T-helper 1 cell treated with Interleukin-12 subunit alpha and Interleukin-12 subunit beta and Interleukin-4 antibody, amounts not matched to agents 30 μg/mL and 1 μg/mL, for 36 hours (primary cell): ENCODE data around the gene ACP3.
"Not testable (repeated sequence)": the region's sequence is repeated elsewhere in the genome, so short reads cannot be mapped to it uniquely, and the experiment has no call there.

ENCODE experiments used
- H3K27ac Mint-ChIP-seq: one replicate; pipeline ENCODE4 v1.8.0; 2021; ENCODE audit warnings: mild to moderate bottlenecking, mixed read lengths
- H3K27me3 Mint-ChIP-seq: one replicate; pipeline ENCODE4 v1.8.0; 2021; ENCODE audit warnings: low read depth, mixed read lengths
- H3K36me3 Mint-ChIP-seq: one replicate; pipeline ENCODE4 v1.8.0; 2021; ENCODE audit warnings: low read depth, mixed read lengths
- H3K4me1 Mint-ChIP-seq: one replicate; pipeline ENCODE4 v1.8.0; 2021; ENCODE audit warnings: low read depth, mixed read lengths
- H3K4me3 Mint-ChIP-seq: one replicate; pipeline ENCODE4 v1.8.0; 2021; ENCODE audit warnings: mild to moderate bottlenecking, moderate library complexity, mixed read lengths
- H3K9me3 Mint-ChIP-seq: one replicate; pipeline ENCODE4 v1.8.0; 2021; ENCODE audit warnings: mixed read lengths

Gene ACP3

GRCh38 chr3:132294906-132295305 lies 22.3 kb upstream of the ACP3 start:
- Mint-ChIP-seq H3K4me1 (peaks cover 2% of the 10 kb centered on the region), H3K27ac (no peak overlapping the region), H3K27me3 (no peaks in the 10 kb centered on the region), H3K4me3 (no peak overlapping the region), H3K9me3 (no peaks in the 10 kb centered on the region), H3K36me3 (no peaks in the 10 kb centered on the region)

- not testable (repeated sequence) for H3K9me3 Mint-ChIP-seq, H3K27ac Mint-ChIP-seq, H3K36me3 Mint-ChIP-seq, H3K4me3 Mint-ChIP-seq, H3K4me1 Mint-ChIP-seq, H3K27me3 Mint-ChIP-seq
Observed at GRCh38 chr3:132303336-132304201, 13.6 kb upstream of the ACP3 start.

GRCh38 chr3:132304351-132304750 lies 12.9 kb upstream of the ACP3 start:
- not testable (repeated sequence) for H3K4me1 Mint-ChIP-seq, H3K36me3 Mint-ChIP-seq, H3K27ac Mint-ChIP-seq, H3K4me3 Mint-ChIP-seq, H3K27me3 Mint-ChIP-seq, H3K9me3 Mint-ChIP-seq

DNA sequence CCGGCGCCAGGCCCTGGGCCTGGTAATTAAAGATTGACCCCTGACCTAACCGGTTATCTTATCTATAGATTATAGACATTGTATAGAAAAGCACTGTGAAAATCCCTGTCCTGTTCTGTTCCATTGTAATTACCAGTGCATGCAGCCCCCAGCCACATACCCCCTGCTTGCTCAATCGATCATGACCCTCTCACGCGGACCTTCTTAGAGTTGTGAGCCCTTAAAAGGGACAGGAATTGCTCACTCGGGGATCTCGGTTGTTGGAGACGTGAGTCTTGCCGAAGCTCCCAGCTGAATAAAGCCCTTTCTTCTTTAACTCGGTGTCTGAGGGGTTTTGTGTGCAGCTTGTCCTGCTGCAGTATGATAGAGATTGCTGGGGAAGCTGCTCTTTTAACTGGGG lies 7.2 kb upstream of the ACP3 start:
- not testable (repeated sequence) for H3K36me3 Mint-ChIP-seq, H3K4me1 Mint-ChIP-seq, H3K4me3 Mint-ChIP-seq, H3K27me3 Mint-ChIP-seq, H3K9me3 Mint-ChIP-seq, H3K27ac Mint-ChIP-seq

DNA sequence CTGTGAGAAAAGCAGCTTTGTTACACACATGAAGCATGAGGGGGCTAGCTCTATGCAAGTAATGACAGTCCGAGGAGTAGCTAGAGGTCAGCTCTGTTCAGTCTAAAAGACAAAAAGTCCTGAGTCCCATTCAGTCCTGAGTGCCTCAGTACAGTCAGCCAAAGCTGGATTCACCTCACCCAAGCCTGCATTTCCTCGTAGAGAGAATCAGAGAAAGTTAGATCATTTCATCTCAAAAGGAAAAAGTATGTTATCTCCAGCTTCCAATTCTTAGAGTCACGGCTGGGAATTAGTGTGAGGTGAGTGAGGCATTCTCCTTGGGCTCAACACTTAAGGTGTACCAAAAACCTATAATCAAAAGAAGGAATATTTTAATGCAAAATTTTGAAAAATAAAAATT lies 5.9 kb upstream of the ACP3 start:
- Mint-ChIP-seq H3K36me3 (no peaks in the 10 kb centered on the region), H3K27ac (no peak overlapping the region)

GRCh38 chr3:132311841-132312240 lies 5.4 kb upstream of the ACP3 start:
- H3K9me3 Mint-ChIP-seq: no peaks in the 10 kb centered on the region
- H3K4me1 Mint-ChIP-seq: no peaks in the 10 kb centered on the region
- H3K4me3 Mint-ChIP-seq: no peak overlapping the region
- H3K27ac Mint-ChIP-seq: no peak overlapping the region
- H3K36me3 Mint-ChIP-seq: no peaks in the 10 kb centered on the region
- no peaks in the 10 kb centered on the region for H3K27me3 Mint-ChIP-seq

More for the DNA sequence above, 5.9 kb upstream of the ACP3 start:
- no peaks in the 10 kb centered on the region for H3K4me1 Mint-ChIP-seq
- no peak overlapping the region for H3K4me3 Mint-ChIP-seq
- no peaks in the 10 kb centered on the region for H3K9me3 Mint-ChIP-seq
- H3K27me3 Mint-ChIP-seq: no peaks in the 10 kb centered on the region

GRCh38 chr3:132315851-132316250 lies 1.4 kb upstream of the ACP3 start:
- Mint-ChIP-seq H3K9me3 (no peaks in the 10 kb centered on the region), H3K4me3 (no peak overlapping the region), H3K4me1 (peaks cover 3% of the 10 kb centered on the region), H3K27me3 (peaks cover 4% of the 10 kb centered on the region), H3K36me3 (no peaks in the 10 kb centered on the region), H3K27ac (no peak overlapping the region)

GRCh38 chr3:132318451-132318850 lies 1.2 kb downstream of the ACP3 start:
- no peak overlapping the region for H3K4me3 Mint-ChIP-seq
- H3K9me3 Mint-ChIP-seq: no peaks in the 10 kb centered on the region
- H3K4me1 Mint-ChIP-seq: peaks cover 3% of the 10 kb centered on the region
- H3K27ac Mint-ChIP-seq: no peak overlapping the region
- H3K27me3 Mint-ChIP-seq: peaks cover 4% of the 10 kb centered on the region
- no peaks in the 10 kb centered on the region for H3K36me3 Mint-ChIP-seq

DNA sequence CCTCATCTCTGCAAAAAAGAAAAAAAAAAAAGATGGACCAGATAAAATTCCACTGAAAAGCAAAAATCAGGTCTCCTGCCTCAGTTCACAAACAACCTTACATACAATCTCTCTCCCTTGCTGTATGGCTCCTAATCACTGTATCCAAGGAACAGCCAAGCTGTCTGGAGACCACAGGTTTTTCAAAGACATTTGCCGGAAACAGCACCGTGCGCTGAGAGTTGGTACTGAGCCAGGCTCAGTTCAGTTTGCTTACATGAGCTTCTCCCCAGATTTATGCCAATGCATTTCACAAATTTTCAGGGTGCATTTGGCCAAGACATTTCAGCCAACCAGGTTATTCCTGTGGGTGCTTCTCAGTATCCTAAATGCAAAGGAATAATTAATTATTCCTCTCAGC lies 4.1 kb downstream of the ACP3 start:
- H3K9me3 Mint-ChIP-seq: no peaks in the 10 kb centered on the region
- no peak overlapping the region for H3K27ac Mint-ChIP-seq
- H3K4me1 Mint-ChIP-seq: peaks cover 3% of the 10 kb centered on the region
- H3K36me3 Mint-ChIP-seq: no peaks in the 10 kb centered on the region
- H3K4me3 Mint-ChIP-seq: no peak overlapping the region
- H3K27me3 Mint-ChIP-seq: peaks cover 8% of the 10 kb centered on the region

GRCh38 chr3:132325103-132325606 lies 7.9 kb downstream of the ACP3 start:
- Mint-ChIP-seq H3K4me1 (no peaks in the 10 kb centered on the region), H3K27me3 (peaks cover 8% of the 10 kb centered on the region), H3K27ac (no peak overlapping the region), H3K9me3 (no peaks in the 10 kb centered on the region), H3K4me3 (no peak overlapping the region), H3K36me3 (no peaks in the 10 kb centered on the region)

- Mint-ChIP-seq H3K36me3 (no peaks in the 10 kb centered on the region), H3K4me3 (no peak overlapping the region), H3K27me3 (peaks cover 4% of the 10 kb centered on the region), H3K9me3 (no peaks in the 10 kb centered on the region), H3K27ac (no peak overlapping the region), H3K4me1 (no peaks in the 10 kb centered on the region)
Observed at GRCh38 chr3:132325634-132326033, 8.4 kb downstream of the ACP3 start.

DNA sequence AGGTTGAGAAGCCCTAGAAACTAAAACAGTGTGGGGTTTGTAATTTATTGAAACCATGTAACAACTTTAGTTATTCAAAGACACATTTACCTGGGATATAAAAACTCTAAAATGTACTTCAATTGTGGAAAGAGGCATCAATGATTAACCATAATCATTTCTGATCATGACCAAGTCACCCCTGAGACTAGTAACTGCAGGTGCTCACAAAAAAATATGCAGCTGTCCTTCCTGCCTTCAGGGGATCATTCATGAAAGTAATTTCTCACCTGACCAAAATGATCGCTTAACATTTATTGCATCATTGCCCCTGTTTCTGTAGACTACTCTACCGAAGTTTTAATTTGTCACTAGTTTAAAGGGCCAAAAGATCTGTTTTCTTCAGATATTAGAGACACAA lies 9.0 kb downstream of the ACP3 start:
- H3K36me3 Mint-ChIP-seq: no peaks in the 10 kb centered on the region
- H3K4me3 Mint-ChIP-seq: no peak overlapping the region
- H3K27me3 Mint-ChIP-seq: peaks cover 4% of the 10 kb centered on the region
- no peak overlapping the region for H3K27ac Mint-ChIP-seq
- no peaks in the 10 kb centered on the region for H3K9me3 Mint-ChIP-seq
- H3K4me1 Mint-ChIP-seq: no peaks in the 10 kb centered on the region

- Mint-ChIP-seq H3K27ac (no peak overlapping the region), H3K4me1 (no peaks in the 10 kb centered on the region), H3K27me3 (peaks cover 12% of the 10 kb centered on the region), H3K4me3 (no peak overlapping the region), H3K36me3 (no peaks in the 10 kb centered on the region), H3K9me3 (no peaks in the 10 kb centered on the region)
Observed at GRCh38 chr3:132332082-132332481, 14.9 kb downstream of the ACP3 start.

DNA sequence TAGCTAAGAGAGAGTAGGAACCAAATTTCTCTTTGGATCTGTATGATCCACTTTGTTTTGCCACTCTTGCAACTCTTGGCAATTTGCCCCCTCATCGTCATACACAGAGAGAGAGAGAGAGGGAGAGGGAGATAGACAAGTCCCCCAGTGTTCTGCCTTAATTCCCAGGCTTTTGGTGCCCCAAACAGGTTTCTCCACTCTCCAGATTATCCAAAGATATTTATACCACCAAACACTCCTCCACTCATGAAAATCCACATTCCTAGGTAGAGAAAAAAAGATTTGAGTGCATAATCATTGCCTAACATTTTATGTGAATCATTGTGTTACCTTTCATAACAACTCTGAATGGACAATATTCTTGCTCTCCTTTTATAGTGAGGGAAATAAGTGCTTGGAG lies 15.3 kb downstream of the ACP3 start:
- no peaks in the 10 kb centered on the region for H3K4me1 Mint-ChIP-seq
- no peaks in the 10 kb centered on the region for H3K36me3 Mint-ChIP-seq
- H3K4me3 Mint-ChIP-seq: no peak overlapping the region
- no peaks in the 10 kb centered on the region for H3K9me3 Mint-ChIP-seq
- H3K27ac Mint-ChIP-seq: no peak overlapping the region
- H3K27me3 Mint-ChIP-seq: peaks cover 12% of the 10 kb centered on the region

GRCh38 chr3:132341746-132342145 lies 24.5 kb downstream of the ACP3 start:
- Mint-ChIP-seq H3K27me3 (peaks cover 28% of the 10 kb centered on the region), H3K36me3 (no peaks in the 10 kb centered on the region), H3K27ac (no peak overlapping the region), H3K9me3 (no peaks in the 10 kb centered on the region), H3K4me3 (no peak overlapping the region), H3K4me1 (no peaks in the 10 kb centered on the region)
